GM10847 (cell line): Measurements from ENCODE around the gene PAN2.
A peak's percentile ranks its signal among the peaks of the same experiment; 100 is the strongest.

Experiments
- POLR2A ChIP-seq: IDR thresholded peaks from 2 replicates; pipeline ENCODE4 v1.6.1; 2011; ENCODE audit not compliant: insufficient read length; ENCODE audit errors: extremely low read depth

PAN2 gene

GRCh38 chr12:56333679-56334489 lies at the start of gene PAN2:
Gene PAN2, minus strand, starts transcription at chr12:56334000. Its CDS starts 906 bp downstream, at chr12:56333094.
- peak; percentile 91 for TF ChIP-seq POLR2A

GRCh38 chr12:56382611-56383010 lies 48.8 kb upstream of the PAN2 start:
- TF ChIP-seq POLR2A: no peak

GRCh38 chr12:56377989-56378316 lies 44.2 kb upstream of the PAN2 start:
- no peak for TF ChIP-seq POLR2A

DNA sequence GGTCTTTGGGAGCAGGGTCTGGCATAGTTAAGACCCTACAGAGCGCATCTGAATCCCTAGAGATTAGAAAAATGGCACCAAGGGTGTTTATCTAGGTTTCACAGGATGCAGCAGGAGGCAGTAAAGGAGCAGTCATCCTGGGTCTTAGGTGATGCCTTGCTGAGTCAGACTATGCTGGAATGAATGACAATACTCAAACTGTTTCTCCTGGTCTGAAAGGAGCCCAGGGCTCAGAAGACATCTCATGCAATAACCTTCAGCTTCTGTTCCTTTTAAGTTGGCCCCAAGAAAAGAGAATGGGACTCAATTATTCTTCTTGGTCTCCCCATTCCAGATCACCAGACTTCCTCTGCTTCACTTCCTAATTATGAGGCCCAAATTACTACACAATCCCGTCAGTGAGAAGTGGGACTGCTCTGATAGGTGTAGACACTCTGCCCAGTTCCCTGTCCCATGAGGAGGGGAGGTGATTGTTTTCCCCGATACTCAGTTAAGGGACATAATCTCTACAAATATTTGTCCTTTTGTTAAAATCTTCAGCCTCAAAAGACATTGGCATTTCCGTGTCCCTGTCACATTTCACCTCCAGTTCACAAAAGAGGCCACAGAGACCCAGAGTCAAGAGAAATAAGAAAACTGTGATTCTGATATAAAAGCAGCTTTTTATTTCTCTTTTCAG lies 43.6 kb upstream of the PAN2 start:
- no peak for TF ChIP-seq POLR2A

- no peak for TF ChIP-seq POLR2A
Measured at GRCh38 chr12:56375598-56376434, 42.0 kb upstream of the PAN2 start.

GRCh38 chr12:56374726-56375597 lies 41.2 kb upstream of the PAN2 start:
- no peak for TF ChIP-seq POLR2A

- TF ChIP-seq POLR2A: no peak
Measured at GRCh38 chr12:56373515-56373914, 39.7 kb upstream of the PAN2 start.

- TF ChIP-seq POLR2A: no peak
Measured at GRCh38 chr12:56366948-56367347, 33.1 kb upstream of the PAN2 start.

DNA sequence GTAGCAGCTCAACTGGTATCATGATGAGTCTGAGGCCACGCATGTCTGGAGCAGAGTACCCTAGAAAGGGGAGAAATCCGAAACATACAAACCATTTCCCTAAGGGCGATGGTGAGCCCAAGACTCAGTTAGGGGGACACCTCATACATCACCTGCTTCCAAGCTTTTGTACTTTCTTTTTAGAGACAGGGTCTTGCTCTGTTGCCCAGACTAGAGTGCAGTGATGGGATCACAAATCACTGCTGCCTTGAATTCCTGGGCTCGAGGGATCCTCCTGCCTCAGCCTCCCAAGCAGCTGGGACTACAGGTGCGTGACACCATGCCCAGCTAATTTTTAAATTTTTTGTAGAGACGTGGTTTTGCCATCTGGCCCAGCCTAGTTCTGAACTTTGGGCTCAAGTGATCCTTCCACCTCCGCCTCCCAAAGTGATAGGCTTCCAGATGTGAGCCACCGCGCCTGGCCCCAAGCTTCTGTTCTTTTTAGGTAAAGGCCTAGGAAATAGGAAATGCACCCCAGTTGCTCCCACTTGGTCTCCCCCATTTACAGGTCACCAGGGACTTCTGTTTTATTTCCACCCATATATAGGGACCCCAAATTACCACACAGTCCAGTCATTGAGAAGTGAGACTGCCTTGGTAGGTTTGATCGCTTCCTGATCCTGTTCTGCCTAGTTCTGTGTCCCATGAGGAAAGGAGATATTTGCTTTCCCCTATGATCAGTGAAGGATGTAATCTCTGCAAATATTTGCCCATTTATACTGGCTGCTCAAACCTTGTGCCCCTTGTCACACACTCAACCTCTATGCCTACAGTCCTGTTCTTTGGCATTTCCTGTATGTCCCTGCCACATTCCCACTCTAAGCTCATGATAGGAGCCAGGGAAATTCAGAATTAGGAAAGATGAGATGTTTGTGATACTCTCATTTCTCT lies 28.6 kb upstream of the PAN2 start, which contains the start of gene APOF:
Gene APOF, minus strand, starts transcription at position 728 of the 930 bp plus-strand sequence. Its CDS starts 112 bp downstream, at position 616.
- TF ChIP-seq POLR2A: no peak

- no peak for TF ChIP-seq POLR2A
Measured at GRCh38 chr12:56361487-56362129, 27.8 kb upstream of the PAN2 start.

- peak; percentile 90 for TF ChIP-seq POLR2A
Measured at GRCh38 chr12:56359851-56360767, 26.3 kb upstream of the PAN2 start, which contains the start of gene STAT2. Gene STAT2, minus strand, starts transcription at chr12:56360107. Its CDS starts 3,536 bp downstream, at chr12:56356571.

GRCh38 chr12:56358836-56359532 lies 25.2 kb upstream of the PAN2 start:
- TF ChIP-seq POLR2A: no peak

- TF ChIP-seq POLR2A: no peak
Measured at GRCh38 chr12:56351325-56351724, 17.5 kb upstream of the PAN2 start.
